NT2/D1 (cell line): Measurements from ENCODE around the gene TGFBI.

Experiments used
- DNase-seq: peaks from one replicate; pipeline ENCODE4 v3.0.0-alpha.2; 2011; ENCODE audit warnings: low read depth, low spot score
- H3K27me3 ChIP-seq: 2 replicates; pipeline ENCODE4 v1.6.0; 2011; ENCODE audit warnings: mild to moderate bottlenecking; ENCODE audit not compliant: insufficient read length, insufficient read depth
- H3K36me3 ChIP-seq: 2 replicates; pipeline ENCODE4 v1.6.1; 2011; ENCODE audit warnings: mild to moderate bottlenecking, low read length, mixed read lengths; ENCODE audit not compliant: insufficient read depth, insufficient read length
- H3K4me1 ChIP-seq: 2 replicates; pipeline ENCODE4 v1.5.1; 2011; ENCODE audit not compliant: insufficient read depth, insufficient read length
- H3K4me3 ChIP-seq: 2 replicates; pipeline ENCODE4 v1.5.1; 2011; ENCODE audit warnings: low read depth; ENCODE audit not compliant: insufficient read length
- H3K9ac ChIP-seq: 2 replicates; pipeline ENCODE4 v1.6.0; 2011; ENCODE audit warnings: low read depth; ENCODE audit not compliant: insufficient read length
- H3K9me3 ChIP-seq: 2 replicates; pipeline ENCODE4 v1.5.1; 2011; ENCODE audit warnings: mild to moderate bottlenecking, low read length; ENCODE audit not compliant: insufficient read depth
- SUZ12 ChIP-seq: IDR thresholded peaks from 2 replicates; pipeline ENCODE4 v1.6.1; 2011; ENCODE audit not compliant: insufficient read length, insufficient read depth; ENCODE audit errors: extremely low read depth
- YY1 ChIP-seq: IDR thresholded peaks from 2 replicates; pipeline ENCODE4 v1.6.1; 2011; ENCODE audit not compliant: insufficient read length, insufficient read depth
- ZNF274 ChIP-seq: IDR thresholded peaks from 2 replicates; pipeline ENCODE4 v1.6.1; 2011; ENCODE audit warnings: mild to moderate bottlenecking, low read depth, low read length

TGFBI gene

GRCh38 chr5:136079195-136079985 is 50.6 kb downstream of the TGFBI start:
- Histone ChIP-seq H3K4me3 (no peak overlapping the region), H3K9ac (no peak overlapping the region), H3K36me3 (no peaks in the 10 kb centered on the region), H3K4me1 (no peaks in the 10 kb centered on the region), H3K27me3 (no peaks in the 10 kb centered on the region), H3K9me3 (no peaks in the 10 kb centered on the region)
- TF ChIP-seq YY1 (no peak), ZNF274 (no peak), SUZ12 (no peak)
- no peak for DNase-seq

- TF ChIP-seq SUZ12 (no peak), ZNF274 (no peak), YY1 (no peak)
- no peaks in the 10 kb centered on the region for H3K4me1 ChIP-seq
- no peak overlapping the region for H3K4me3 ChIP-seq
- no peaks in the 10 kb centered on the region for H3K27me3 ChIP-seq
- H3K9ac ChIP-seq, result no peak overlapping the region
- H3K9me3 ChIP-seq, result no peaks in the 10 kb centered on the region
- no peak for DNase-seq
- no peaks in the 10 kb centered on the region for H3K36me3 ChIP-seq
Observed at GRCh38 chr5:136080113-136080482, 51.3 kb downstream of the TGFBI start.

- Histone ChIP-seq H3K4me1 (no peaks in the 10 kb centered on the region), H3K9ac (no peak overlapping the region), H3K4me3 (no peak overlapping the region), H3K27me3 (no peaks in the 10 kb centered on the region), H3K9me3 (no peaks in the 10 kb centered on the region), H3K36me3 (no peaks in the 10 kb centered on the region)
- no peak for DNase-seq
- TF ChIP-seq ZNF274, result no peak
Observed at GRCh38 chr5:136080483-136081216, 51.9 kb downstream of the TGFBI start.

- Histone ChIP-seq H3K9ac (no peak overlapping the region), H3K4me1 (no peaks in the 10 kb centered on the region), H3K36me3 (no peaks in the 10 kb centered on the region), H3K27me3 (no peaks in the 10 kb centered on the region), H3K4me3 (no peak overlapping the region), H3K9me3 (no peaks in the 10 kb centered on the region)
- TF ChIP-seq ZNF274 (no peak), YY1 (no peak), SUZ12 (no peak)
- no peak for DNase-seq
Observed at GRCh38 chr5:136081217-136081591, 52.4 kb downstream of the TGFBI start.

DNA sequence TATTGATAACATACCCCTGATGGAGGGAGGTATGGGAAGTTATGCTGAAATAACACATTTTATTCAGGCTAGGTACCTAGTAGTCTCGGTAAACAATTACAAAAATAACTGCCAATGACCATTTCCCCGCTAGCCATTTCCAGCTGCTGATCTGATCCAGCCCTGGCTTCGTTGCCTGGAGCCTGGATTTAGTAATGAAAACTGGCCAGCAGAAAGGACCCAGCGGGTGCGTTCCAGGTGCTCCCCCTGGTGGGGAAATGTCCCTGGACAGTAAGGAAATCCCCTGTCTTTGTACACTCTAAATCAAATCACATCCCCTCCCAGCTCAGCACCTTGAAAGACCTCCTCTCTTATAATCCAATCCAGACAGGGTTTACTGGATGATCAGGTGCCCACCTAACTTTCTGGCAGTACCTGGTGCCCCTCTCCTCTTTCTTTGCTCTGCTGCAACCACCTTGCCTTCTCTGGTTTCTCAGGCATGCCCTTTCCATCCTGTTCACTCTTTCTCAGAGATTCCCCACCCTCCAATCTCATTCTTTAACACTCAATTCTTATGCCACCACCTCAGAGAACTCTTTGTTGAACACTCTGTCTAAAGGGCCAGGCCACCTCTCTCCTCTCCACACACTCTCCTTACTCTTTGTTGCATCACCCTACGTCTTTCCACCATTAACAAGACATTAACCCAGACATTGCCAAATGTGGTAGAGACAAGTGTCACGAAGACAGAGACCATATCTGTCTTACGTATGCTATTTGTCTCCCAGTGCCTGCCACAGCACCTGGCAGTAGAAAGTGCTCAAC is 53.8 kb downstream of the TGFBI start:
- peak; percentile 25 for DNase-seq
- H3K4me3 ChIP-seq, result no peak overlapping the region
- no peaks in the 10 kb centered on the region for H3K9me3 ChIP-seq
- TF ChIP-seq YY1, result no peak
- TF ChIP-seq ZNF274, result no peak
- no peak for TF ChIP-seq SUZ12
- H3K27me3 ChIP-seq, result no peaks in the 10 kb centered on the region
- H3K36me3 ChIP-seq, result no peaks in the 10 kb centered on the region
- H3K9ac ChIP-seq, result no peak overlapping the region
- no peaks in the 10 kb centered on the region for H3K4me1 ChIP-seq

GRCh38 chr5:136084698-136085097 is 55.9 kb downstream of the TGFBI start:
- Histone ChIP-seq H3K27me3 (no peaks in the 10 kb centered on the region), H3K9me3 (no peaks in the 10 kb centered on the region), H3K9ac (no peak overlapping the region), H3K4me1 (no peaks in the 10 kb centered on the region), H3K4me3 (no peak overlapping the region), H3K36me3 (no peaks in the 10 kb centered on the region)
- no peak for DNase-seq
- TF ChIP-seq ZNF274 (no peak), SUZ12 (no peak), YY1 (no peak)

DNA sequence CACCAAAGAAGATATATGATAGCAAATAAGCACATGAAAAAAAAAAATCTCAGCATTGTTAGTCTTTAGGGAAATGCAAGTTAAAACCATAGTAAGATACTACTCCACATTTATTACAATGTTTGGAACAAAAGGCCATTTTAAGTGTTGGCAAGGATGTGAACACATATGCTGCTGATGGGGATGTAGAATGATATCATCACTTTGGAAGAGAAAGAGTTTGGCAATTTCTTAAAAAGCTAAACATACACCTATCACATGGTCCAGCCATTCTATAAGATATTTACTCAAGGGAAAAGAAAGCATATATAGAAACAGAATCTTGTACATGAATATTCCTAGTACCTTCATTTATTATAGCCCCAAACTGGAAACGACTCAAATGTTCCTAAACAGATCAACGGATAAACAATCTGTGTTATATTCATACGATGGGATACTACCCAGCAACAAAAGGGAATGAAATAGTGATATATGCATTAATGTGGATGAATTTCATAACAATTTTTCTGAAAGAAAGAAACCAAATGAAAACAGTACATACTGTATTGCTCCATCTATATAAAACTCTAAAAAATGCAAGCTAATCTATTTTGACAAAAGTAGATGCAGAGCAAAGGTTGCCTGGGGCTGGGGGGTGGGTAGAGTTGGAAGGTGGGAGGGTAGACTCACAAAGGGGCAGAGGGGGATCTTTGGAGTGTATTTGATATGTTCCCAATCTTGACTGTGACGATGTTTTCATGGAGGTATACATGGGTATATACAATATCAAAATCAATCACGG is 58.2 kb downstream of the TGFBI start:
- no peak overlapping the region for H3K9ac ChIP-seq
- no peaks in the 10 kb centered on the region for H3K36me3 ChIP-seq
- DNase-seq, result no peak
- no peaks in the 10 kb centered on the region for H3K4me1 ChIP-seq
- TF ChIP-seq YY1 (no peak), SUZ12 (no peak), ZNF274 (no peak)
- no peaks in the 10 kb centered on the region for H3K9me3 ChIP-seq
- H3K4me3 ChIP-seq, result no peak overlapping the region
- H3K27me3 ChIP-seq, result no peaks in the 10 kb centered on the region
